HG03575 (cell line): Measurements from ENCODE around the gene ATP5PB.

Source experiments
- ATAC-seq: cut with Tn5 transposase; IDR thresholded peaks from one replicate; pipeline ENCODE4 v1.9.1; 2021; ENCODE audit not compliant: unreplicated experiment, insufficient number of reproducible peaks, low FRiP score; ENCODE audit errors: extremely low read depth

The ATP5PB gene

DNA sequence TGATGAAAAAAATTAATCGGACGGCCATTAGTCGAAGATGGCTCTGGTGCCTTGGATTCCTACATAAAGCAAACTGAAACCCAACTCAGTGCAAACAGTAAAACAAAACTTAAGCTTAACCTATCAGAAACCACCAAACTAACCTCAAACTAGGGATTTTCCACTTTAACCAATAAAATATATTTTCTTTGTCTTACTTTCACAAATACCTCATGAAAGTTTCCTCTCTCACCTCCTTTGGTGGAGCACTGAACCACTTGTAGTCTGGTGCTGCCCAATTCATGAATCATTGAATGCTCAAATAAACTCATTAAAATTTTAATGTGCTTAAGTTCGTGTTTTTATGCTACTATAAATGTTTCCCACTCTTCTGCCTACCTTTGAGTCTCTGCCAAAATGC is 47.1 kb downstream of the ATP5PB start:
- ATAC-seq, result no peak

- ATAC-seq, result no peak
These were observed 48.3 kb downstream of the ATP5PB start for GRCh38 chr1:111497592-111497991.

- no peak for ATAC-seq
These were observed 49.9 kb downstream of the ATP5PB start for GRCh38 chr1:111499026-111499785.

GRCh38 chr1:111501645-111502044 is 52.4 kb downstream of the ATP5PB start:
- ATAC-seq, result no peak

DNA sequence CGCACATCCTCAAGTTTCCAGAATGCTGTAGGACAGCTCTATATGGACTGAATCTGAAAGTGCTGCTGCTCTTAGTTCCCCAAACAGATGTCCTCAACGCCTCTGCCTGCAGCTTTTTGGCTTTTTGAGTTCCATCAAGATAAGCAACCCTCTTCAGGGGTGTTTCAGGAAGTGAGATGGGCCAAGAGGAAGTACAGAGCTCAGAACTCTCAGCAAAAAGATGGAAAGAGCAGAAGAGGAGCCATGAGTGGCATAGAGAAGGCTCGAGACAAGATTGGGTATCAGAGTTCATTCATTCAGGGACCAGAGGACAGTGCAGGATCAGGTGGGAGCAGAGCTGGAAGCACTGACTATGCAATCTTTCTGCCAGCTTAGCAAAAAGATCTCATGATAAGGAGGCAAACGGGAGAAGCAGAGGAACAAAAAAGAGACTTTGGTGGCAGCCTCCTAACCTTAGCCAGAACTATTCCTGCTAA is 54.4 kb downstream of the ATP5PB start, which contains the start of the genes ADORA3 and TMIGD3:
ADORA3 (minus strand) TSS at position 49 of the 476 bp plus-strand sequence. CDS start 279 bp downstream, outside the sequence.
TMIGD3 (minus strand) TSS at position 49 of the 476 bp plus-strand sequence. CDS start 279 bp downstream, outside the sequence.
- ATAC-seq, result no peak

- ATAC-seq, result no peak
These were observed 54.8 kb downstream of the ATP5PB start for GRCh38 chr1:111504097-111504496.

- ATAC-seq, result peak; percentile 51
These were observed 56.4 kb downstream of the ATP5PB start for GRCh38 chr1:111505641-111506119.

DNA sequence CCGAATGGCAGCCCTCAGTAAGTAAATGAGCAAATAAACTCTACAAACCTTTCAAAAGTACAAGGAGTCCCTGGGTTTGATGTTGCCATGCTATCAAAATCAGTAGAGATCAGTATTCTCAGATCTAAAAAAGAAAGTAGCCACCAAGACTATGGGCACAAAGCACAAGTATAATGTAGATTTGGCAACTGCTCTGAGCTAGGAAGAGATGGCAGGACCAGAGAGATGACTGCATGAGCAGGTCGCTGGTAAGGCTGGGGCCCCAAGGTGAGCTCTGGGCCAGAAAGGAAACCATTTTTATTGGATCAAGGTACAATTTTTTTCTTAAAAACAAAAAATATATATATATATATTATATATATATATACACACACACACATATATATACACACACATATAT is 57.3 kb downstream of the ATP5PB start:
- ATAC-seq, result no peak

DNA sequence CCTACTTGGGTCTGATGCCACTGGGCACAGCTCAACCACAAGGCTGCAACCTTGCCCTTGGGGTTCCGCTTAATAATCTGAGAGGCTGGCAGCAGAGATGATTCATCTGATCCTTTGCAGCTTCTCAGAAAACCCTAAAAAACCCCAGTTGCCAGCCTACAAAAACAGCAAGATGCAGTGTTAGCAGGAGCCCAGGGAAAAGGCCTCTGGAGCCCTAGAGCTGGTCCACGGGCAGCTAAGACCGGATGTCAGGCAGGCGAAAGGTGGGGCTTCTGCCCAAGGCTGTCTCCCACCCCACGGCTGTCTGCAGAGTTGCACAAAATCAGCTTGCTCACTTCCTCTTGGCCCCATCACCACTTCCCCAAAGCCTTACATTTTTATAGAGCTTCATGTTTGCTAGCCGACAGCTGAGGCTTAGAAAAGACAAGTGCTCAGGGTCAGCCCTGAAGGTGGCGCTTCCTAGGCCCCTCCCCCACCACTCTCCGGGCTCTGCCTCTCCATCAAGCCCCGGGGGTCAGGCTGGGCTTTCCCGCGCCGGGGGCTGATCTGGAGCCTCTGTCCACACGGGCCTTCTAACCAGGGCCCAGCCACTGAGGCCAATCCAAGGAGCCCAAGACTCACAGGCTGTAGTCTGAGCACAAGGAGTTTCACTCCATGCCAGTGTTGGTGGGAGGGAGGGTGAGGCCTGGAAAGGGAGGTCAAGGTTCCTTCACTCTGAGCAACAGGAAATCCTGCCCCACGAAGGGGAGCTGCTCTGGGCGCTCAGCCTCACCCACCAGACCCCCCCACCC is 58.3 kb downstream of the ATP5PB start:
- no peak for ATAC-seq

- no peak for ATAC-seq
These were observed 60.7 kb downstream of the ATP5PB start for GRCh38 chr1:111509997-111510375.

- ATAC-seq, result no peak
These were observed 62.1 kb downstream of the ATP5PB start for GRCh38 chr1:111511370-111511769.
